Measurements from ENCODE around the gene GABRP. TPM values are rescaled to one million over a fixed set of nuclear protein-coding genes. Genes with fewer than 3 reads are reported as not detected.
"Not testable (repeated sequence)": the region's sequence is repeated elsewhere in the genome, so short reads cannot be mapped to it uniquely, and the experiment has no call there.

The GABRP gene
- total RNA-seq, 4 donors from 2014 or later, result 0.21 to 1.7 (median 0.64) TPM

DNA sequence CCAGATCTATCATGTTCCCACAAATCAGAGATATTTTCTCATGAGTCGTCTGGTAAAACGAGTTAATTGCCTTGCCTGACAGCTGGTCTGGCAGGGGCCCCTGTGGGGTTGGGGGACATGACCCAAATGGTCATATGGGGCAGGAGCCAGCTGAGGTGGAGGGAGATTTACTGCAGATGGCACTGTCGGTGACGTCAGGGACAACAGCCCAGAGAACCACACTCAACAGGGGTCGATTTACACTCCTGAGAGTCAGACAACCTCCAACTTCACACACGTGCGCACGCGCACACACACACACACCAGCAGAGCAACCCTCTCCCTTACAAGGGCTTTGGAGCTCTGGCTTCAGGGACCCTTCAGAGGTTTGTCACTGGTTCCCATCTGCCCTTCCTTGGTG, 23.4 kb upstream of the GABRP start:
- WGBS, 2 donors, result 71 to 83% methylated on average over 9 of the region's 9 CpGs

DNA sequence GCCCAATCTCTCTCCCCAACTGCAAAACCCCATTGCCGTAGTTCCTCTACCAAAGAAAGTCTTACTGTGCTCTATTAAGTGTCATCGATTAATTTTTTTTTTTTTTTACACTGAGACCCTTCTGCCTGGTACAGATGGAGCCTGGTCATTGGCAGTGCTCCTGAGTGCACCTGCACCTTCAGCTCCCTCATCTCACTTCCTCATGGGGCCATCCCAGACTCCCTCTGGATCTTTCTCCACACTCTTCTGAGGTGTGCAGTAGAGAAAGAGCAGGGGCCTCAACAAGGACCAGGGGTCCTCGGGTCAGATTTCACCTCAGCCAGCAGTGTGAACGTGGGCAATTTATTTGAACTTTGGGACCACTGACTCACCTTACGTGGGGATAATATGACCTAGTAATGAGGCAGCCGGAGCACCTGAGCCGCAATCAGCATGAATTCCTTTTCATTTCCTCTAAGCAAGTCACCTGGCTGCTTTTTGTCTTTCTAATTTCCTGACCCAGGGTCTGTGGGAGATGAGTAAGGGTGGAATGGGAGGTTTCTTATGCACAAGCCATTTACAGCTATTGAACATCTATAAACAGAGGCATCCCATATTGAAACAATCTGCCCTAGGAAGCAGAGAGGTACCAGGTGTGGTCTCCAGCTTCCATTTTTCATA, 22.3 kb upstream of the GABRP start:
- WGBS, 2 donors, result 84 to 86% methylated on average over 7 of the region's 7 CpGs
- TF ChIP-seq EP300 (IDR thresholded peaks at IDR 0.05) (no peak), POLR2A (IDR thresholded peaks at IDR 0.05) (no peak)
- TF ChIP-seq, protein P1, sequence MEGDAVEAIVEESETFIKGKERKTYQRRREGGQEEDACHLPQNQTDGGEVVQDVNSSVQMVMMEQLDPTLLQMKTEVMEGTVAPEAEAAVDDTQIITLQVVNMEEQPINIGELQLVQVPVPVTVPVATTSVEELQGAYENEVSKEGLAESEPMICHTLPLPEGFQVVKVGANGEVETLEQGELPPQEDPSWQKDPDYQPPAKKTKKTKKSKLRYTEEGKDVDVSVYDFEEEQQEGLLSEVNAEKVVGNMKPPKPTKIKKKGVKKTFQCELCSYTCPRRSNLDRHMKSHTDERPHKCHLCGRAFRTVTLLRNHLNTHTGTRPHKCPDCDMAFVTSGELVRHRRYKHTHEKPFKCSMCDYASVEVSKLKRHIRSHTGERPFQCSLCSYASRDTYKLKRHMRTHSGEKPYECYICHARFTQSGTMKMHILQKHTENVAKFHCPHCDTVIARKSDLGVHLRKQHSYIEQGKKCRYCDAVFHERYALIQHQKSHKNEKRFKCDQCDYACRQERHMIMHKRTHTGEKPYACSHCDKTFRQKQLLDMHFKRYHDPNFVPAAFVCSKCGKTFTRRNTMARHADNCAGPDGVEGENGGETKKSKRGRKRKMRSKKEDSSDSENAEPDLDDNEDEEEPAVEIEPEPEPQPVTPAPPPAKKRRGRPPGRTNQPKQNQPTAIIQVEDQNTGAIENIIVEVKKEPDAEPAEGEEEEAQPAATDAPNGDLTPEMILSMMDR (IDR thresholded peaks at IDR 0.05), result no peak

More for the DNA sequence above, 23.4 kb upstream of the GABRP start:
- Histone ChIP-seq H3K27ac (no peak overlapping the region), H3K9me3 (no peaks in the 10 kb centered on the region), H3K4me3 (no peak overlapping the region), H3K27me3 (no peaks in the 10 kb centered on the region), H3K36me3 (no peaks in the 10 kb centered on the region), H3K4me1 (peaks cover 0 to 25% (median 2%) of the 10 kb centered on the region in 4 donors)
- TF ChIP-seq EP300 (IDR thresholded peaks at IDR 0.05) (no peak), POLR2A (IDR thresholded peaks at IDR 0.05) (no peak)
- TF ChIP-seq, protein P1 (IDR thresholded peaks at IDR 0.05), result no peak
- DNase-seq (ENCODE audit: low spot score in 2 of 2), result no peak

DNA sequence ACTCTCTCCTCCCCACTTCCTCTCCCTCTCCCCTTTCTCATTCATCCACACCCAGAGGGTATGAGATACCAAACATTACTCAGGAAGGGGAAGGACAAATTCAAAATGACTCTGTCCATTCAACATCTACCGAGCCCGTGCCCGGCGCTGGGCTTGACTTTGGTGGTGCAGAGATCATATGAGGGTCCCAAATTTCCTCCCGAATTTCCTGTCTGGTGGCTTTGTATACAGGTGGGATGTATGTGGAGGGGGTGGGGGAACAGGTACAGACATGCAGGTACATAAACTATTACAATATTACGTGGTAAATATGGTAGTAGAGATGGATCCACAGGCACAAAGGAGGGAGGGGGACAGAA, 21.8 kb upstream of the GABRP start:
- 86 to 89% methylated on average over 6 of the region's 6 CpGs for WGBS, 2 donors
- TF ChIP-seq, protein P1 (IDR thresholded peaks at IDR 0.05), result no peak
- TF ChIP-seq POLR2A (IDR thresholded peaks at IDR 0.05), result no peak
- no peak for TF ChIP-seq EP300 (IDR thresholded peaks at IDR 0.05)
- no peak overlapping the region for H3K4me3 ChIP-seq
- no peaks in the 10 kb centered on the region for H3K9me3 ChIP-seq
- H3K4me1 ChIP-seq, result peaks cover 0 to 13% (median 0%) of the 10 kb centered on the region in 4 donors
- H3K27me3 ChIP-seq, result no peaks in the 10 kb centered on the region
- no peak overlapping the region for H3K27ac ChIP-seq
- no peaks in the 10 kb centered on the region for H3K36me3 ChIP-seq
- DNase-seq (ENCODE audit: low spot score in 2 of 2), result no peak

More for the DNA sequence above, 22.3 kb upstream of the GABRP start:
- Histone ChIP-seq H3K4me1 (peaks cover 0 to 18% (median 0%) of the 10 kb centered on the region in 4 donors), H3K36me3 (no peaks in the 10 kb centered on the region), H3K27ac (no peak overlapping the region), H3K27me3 (no peaks in the 10 kb centered on the region), H3K9me3 (no peaks in the 10 kb centered on the region), H3K4me3 (no peak overlapping the region)
- no peak for DNase-seq (ENCODE audit: low spot score in 2 of 2)

DNA sequence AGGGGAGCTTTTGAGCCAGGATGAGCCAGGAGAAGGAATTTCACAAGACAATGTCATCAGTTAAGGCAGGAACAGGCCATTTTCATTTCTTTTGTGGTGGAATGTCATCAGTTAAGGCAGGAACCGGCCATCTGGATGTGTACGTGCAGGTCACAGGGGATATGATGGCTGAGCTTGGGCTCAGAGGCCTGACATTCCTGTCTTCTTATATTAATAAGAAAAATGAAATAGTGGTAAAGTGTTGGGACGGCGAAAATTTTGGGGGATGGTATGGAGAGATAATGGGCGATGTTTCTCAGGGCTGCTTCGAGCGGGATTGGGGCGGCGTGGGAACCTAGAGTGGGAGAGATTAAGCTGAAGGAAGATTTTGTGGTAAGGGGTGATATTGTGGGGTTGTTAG, 21.2 kb upstream of the GABRP start:
- not testable (repeated sequence) for H3K4me3 ChIP-seq; H3K9me3 ChIP-seq; H3K4me1 ChIP-seq; H3K36me3 ChIP-seq; H3K27me3 ChIP-seq; DNase-seq (ENCODE audit: low spot score in 2 of 2); H3K27ac ChIP-seq
- 93 to 94% methylated on average over 9 of the region's 9 CpGs for WGBS, 2 donors

DNA sequence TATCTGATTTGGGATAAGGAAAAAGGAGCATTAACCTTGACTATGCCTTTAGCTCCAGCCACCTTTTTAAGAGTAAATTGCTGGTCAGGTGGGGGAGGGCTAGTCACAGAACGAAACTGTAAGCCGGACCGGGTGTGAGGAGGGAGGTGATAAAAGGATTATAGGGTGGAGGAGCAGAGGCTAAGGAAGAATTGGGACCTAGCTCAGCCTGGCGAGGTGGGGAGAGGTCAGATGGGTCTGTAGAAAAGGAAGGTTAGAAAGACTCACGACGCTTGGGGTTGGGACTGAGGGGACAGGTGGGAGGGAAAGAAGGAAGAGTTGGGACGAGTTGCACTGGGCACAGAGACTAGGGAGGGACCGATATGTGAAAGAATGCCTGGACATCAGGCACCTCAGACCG, 17.7 kb upstream of the GABRP start:
- H3K27ac ChIP-seq, result not testable (repeated sequence)

DNA sequence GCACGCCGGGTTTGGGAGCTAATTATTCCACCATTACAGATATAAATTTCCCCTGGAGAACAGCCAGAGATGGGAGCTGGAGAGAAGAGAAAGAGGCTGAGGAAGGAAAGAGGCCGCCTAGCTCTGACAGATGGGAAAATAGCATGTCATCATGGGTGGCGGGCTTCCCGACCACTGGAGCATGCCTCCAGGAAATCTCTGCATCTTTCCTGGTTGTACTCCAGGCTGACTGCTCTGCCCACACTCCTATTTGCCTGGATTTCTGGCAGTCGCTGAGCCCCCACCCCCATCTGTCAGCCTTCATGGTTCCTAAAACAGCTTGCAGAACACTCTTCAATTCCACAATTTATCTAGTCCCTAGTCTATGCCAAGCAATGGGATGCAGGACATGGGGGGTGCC, 14.3 kb upstream of the GABRP start:
- H3K4me1 ChIP-seq, result no peaks in the 10 kb centered on the region
- WGBS, 2 donors, result 32 to 41% methylated on average over 6 of the region's 6 CpGs
- H3K9me3 ChIP-seq, result no peaks in the 10 kb centered on the region
- no peaks in the 10 kb centered on the region for H3K36me3 ChIP-seq
- no peak for TF ChIP-seq POLR2A (IDR thresholded peaks at IDR 0.05)
- TF ChIP-seq EP300 (IDR thresholded peaks at IDR 0.05), result no peak
- TF ChIP-seq, protein P1 (IDR thresholded peaks at IDR 0.05), result no peak
- DNase-seq (ENCODE audit: low spot score in 2 of 2), result no peak
- no peak overlapping the region for H3K4me3 ChIP-seq
- H3K27ac ChIP-seq, result no peak overlapping the region
- H3K27me3 ChIP-seq, result no peaks in the 10 kb centered on the region

More for the DNA sequence above, 17.7 kb upstream of the GABRP start:
- not testable (repeated sequence) for H3K4me1 ChIP-seq; DNase-seq (ENCODE audit: low spot score in 2 of 2); H3K9me3 ChIP-seq; H3K27me3 ChIP-seq; H3K4me3 ChIP-seq; H3K36me3 ChIP-seq
- WGBS, 2 donors, result 76 to 80% methylated on average over 9 of the region's 9 CpGs
